HG02943 (cell line): ENCODE data around the gene MYOM1.
A peak's percentile ranks its signal among the peaks of the same experiment; 100 is the strongest.

ENCODE experiments used
- ATAC-seq: cut with Tn5 transposase; IDR thresholded peaks from one replicate; pipeline ENCODE4 v1.9.1; 2021; ENCODE audit warnings: mild to moderate bottlenecking, low read depth, moderate library complexity; ENCODE audit not compliant: unreplicated experiment

MYOM1 gene

GRCh38 chr18:3121259-3121658 lies 98.5 kb downstream of the MYOM1 start:
- ATAC-seq, result no peak

GRCh38 chr18:3120356-3120755 lies 99.4 kb downstream of the MYOM1 start:
- no peak for ATAC-seq

GRCh38 chr18:3119401-3120341 lies 100.1 kb downstream of the MYOM1 start:
- no peak for ATAC-seq

- ATAC-seq, result no peak
These were observed 101.4 kb downstream of the MYOM1 start for GRCh38 chr18:3118195-3119010.

- ATAC-seq, result no peak
These were observed 102.1 kb downstream of the MYOM1 start for GRCh38 chr18:3117493-3118192.

GRCh38 chr18:3115447-3116030 lies 104.2 kb downstream of the MYOM1 start:
- ATAC-seq, result no peak

GRCh38 chr18:3114451-3114850 lies 105.3 kb downstream of the MYOM1 start:
- no peak for ATAC-seq

GRCh38 chr18:3114026-3114425 lies 105.7 kb downstream of the MYOM1 start:
- no peak for ATAC-seq

- ATAC-seq, result no peak
These were observed 108.1 kb downstream of the MYOM1 start for GRCh38 chr18:3111523-3112240.

GRCh38 chr18:3110034-3110752 lies 109.6 kb downstream of the MYOM1 start:
- ATAC-seq, result peak; percentile 70

GRCh38 chr18:3107740-3108151 lies 112.0 kb downstream of the MYOM1 start:
- no peak for ATAC-seq

GRCh38 chr18:3104190-3105054 lies 115.3 kb downstream of the MYOM1 start:
- no peak for ATAC-seq

GRCh38 chr18:3103576-3103975 lies 116.2 kb downstream of the MYOM1 start:
- ATAC-seq, result no peak

GRCh38 chr18:3102983-3103382 lies 116.8 kb downstream of the MYOM1 start:
- ATAC-seq, result no peak

- ATAC-seq, result no peak
These were observed 119.2 kb downstream of the MYOM1 start for GRCh38 chr18:3100498-3101132.

- ATAC-seq, result no peak
These were observed 120.4 kb downstream of the MYOM1 start for GRCh38 chr18:3099327-3099726.

- ATAC-seq, result no peak
These were observed 122.7 kb downstream of the MYOM1 start for GRCh38 chr18:3097082-3097481.

- ATAC-seq, result no peak
These were observed 123.8 kb downstream of the MYOM1 start for GRCh38 chr18:3095921-3096320.
